Measurements from ENCODE around the gene ZBTB49. TPM values are rescaled to one million over a fixed set of nuclear protein-coding genes. Genes with fewer than 3 reads are reported as not detected.

Gene ZBTB49
- total and polyA plus RNA-seq, 2 of the 4 experiments (the other 2 are of a cell fraction) = 3.2 to 4.8 TPM

DNA sequence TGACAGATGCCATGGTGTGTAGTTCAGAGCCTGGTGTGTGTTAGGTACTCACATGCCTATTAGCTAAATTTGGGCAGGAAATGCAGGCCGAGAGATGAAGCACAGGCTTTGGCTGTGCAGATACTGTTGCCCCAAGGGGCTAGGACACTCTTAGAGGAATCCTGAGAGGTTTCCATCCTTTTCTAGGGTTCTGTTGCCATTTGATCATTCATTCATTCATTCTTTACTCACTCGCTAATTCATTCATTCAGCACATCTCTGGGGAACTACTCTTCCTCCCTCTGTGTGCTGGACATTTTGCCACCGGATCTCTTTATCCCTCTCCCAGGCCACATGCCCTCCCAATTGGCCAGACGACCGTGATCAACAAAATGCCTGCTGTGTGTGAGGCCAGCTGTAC, 53.0 kb downstream of the ZBTB49 start:
- Histone ChIP-seq H3K18ac (ENCODE audit: low read depth, low read length) (no peak overlapping the region), H2BK15ac (ENCODE audit: low read depth, low read length) (no peak overlapping the region), H3K79me1 (ENCODE audit: low read depth in 1 of 2, low read length in 2 of 2) (no peaks in the 10 kb centered on the region), H3K4me2 (ENCODE audit: low read depth, low read length) (no peak overlapping the region), H4K20me1 (ENCODE audit: insufficient read depth, low read length) (no peaks in the 10 kb centered on the region), H3K23ac (ENCODE audit: low read depth, low read length) (no peak overlapping the region), H3K56ac (ENCODE audit: extremely low read depth, insufficient read depth, low read length) (no peak overlapping the region), H4K5ac (ENCODE audit: low read depth, low read length) (no peak overlapping the region), H3K4me3 (ENCODE audit: insufficient read depth, low read depth, low read length) (no peak overlapping the region), H3K36me3 (ENCODE audit: control insufficient read depth, insufficient read depth, low read length) (no peaks in the 10 kb centered on the region), H3K27me3 (ENCODE audit: control insufficient read depth, insufficient read depth, low read length) (peaks cover 35% of the 10 kb centered on the region), H4K8ac (ENCODE audit: low read depth in 2 of 2, low read length in 2 of 2) (no peak overlapping the region), H3K14ac (replicated peaks; ENCODE audit: low read depth, low read length) (no peak overlapping the region), H2AK5ac (ENCODE audit: low read depth, low read length) (no peak overlapping the region), H3K27ac (ENCODE audit: insufficient read depth, low read length) (no peak overlapping the region), H3K4me1 (ENCODE audit: control insufficient read depth, insufficient read depth, low read length) (no peaks in the 10 kb centered on the region), H3K9me1 (ENCODE audit: insufficient read depth, low read length) (no peaks in the 10 kb centered on the region), H2BK120ac (ENCODE audit: low read depth, low read length) (no peak overlapping the region), H2BK20ac (ENCODE audit: low read depth, low read length) (no peak overlapping the region), H2BK5ac (ENCODE audit: low read depth, low read length, poor library complexity, severe bottlenecking) (no peak overlapping the region), H2AFZ (replicated peaks; ENCODE audit: low read length, poor library complexity) (no peak overlapping the region), H3K4ac (ENCODE audit: low read depth, low read length) (no peak overlapping the region), H2AK9ac (replicated peaks; ENCODE audit: low read depth, low read length, poor library complexity) (no peak overlapping the region), H3K9me3 (ENCODE audit: control insufficient read depth, insufficient read depth, low read length) (no peaks in the 10 kb centered on the region), H3K9ac (ENCODE audit: low read depth, low read length) (no peak overlapping the region), H4K91ac (ENCODE audit: insufficient read depth, low read depth, low read length) (no peak overlapping the region)
- no CpG with 5 or more reads among the region's 5 CpGs for WGBS, 2 experiments (ENCODE audit: extremely low coverage in 2 of 2, insufficient read length in 1 of 2)
- intact Hi-C loops (cut with micrococcal nuclease) (no loop called here), in situ Hi-C loops (cut with MboI; ENCODE audit: low sequenced_read_pairs) (loop anchor here (5.0 kb wide), 1 partner anchor 91 kb away; no protein-coding TSS in a partner anchor), dilution Hi-C loops (cut with HindIII; ENCODE audit: low sequenced_read_pairs, unreplicated experiment) (no loop called here)
- BruUV-seq (replicated peaks) = no TSS peak
- no peak for DNase-seq
- POLR2A ChIA-PET (ENCODE audit: unreplicated experiment) = no interaction called here
- CTCF ChIA-PET = interaction anchor here (3.4 kb wide), 1 partner anchor 83 kb away, joined by 7 read pairs; no protein-coding TSS in a partner anchor
- no peak for TF ChIP-seq MAZ (IDR thresholded peaks at IDR 0.05; ENCODE audit: borderline replicate concordance, low read depth, low read length)
- no peak for TF ChIP-seq RAD21 (IDR thresholded peaks at IDR 0.05; ENCODE audit: low read length)
- no peak for TF ChIP-seq SMC3 (IDR thresholded peaks at IDR 0.05; ENCODE audit: low read depth, low read length)
- TF ChIP-seq RCOR1 (IDR thresholded peaks at IDR 0.05; ENCODE audit: insufficient replicate concordance, low read length) = no peak
- TF ChIP-seq POLR2A (IDR thresholded peaks at IDR 0.05; ENCODE audit: low read depth, low read length) = no peak
- TF ChIP-seq CEBPB (IDR thresholded peaks at IDR 0.05; ENCODE audit: low read depth, low read length) = no peak
- TF ChIP-seq MXI1 (IDR thresholded peaks at IDR 0.05; ENCODE audit: borderline replicate concordance, low read depth, low read length) = no peak
- TF ChIP-seq, protein P1, sequence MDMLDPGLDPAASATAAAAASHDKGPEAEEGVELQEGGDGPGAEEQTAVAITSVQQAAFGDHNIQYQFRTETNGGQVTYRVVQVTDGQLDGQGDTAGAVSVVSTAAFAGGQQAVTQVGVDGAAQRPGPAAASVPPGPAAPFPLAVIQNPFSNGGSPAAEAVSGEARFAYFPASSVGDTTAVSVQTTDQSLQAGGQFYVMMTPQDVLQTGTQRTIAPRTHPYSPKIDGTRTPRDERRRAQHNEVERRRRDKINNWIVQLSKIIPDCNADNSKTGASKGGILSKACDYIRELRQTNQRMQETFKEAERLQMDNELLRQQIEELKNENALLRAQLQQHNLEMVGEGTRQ (IDR thresholded peaks at IDR 0.05; ENCODE audit: low read depth, low read length) = no peak
- TF ChIP-seq MAFK (IDR thresholded peaks at IDR 0.05; ENCODE audit: low read depth, low read length) = no peak
- no peak for TF ChIP-seq BHLHE40 (IDR thresholded peaks at IDR 0.05; ENCODE audit: low read depth, low read length)
- TF ChIP-seq FOS (IDR thresholded peaks at IDR 0.05; ENCODE audit: low read depth, low read length) = no peak
- no peak for TF ChIP-seq NFE2L2 (IDR thresholded peaks at IDR 0.05; ENCODE audit: low read depth, low read length)
- TF ChIP-seq RFX5 (IDR thresholded peaks at IDR 0.05; ENCODE audit: low read depth, low read length) = no peak
- TF ChIP-seq CHD1 (IDR thresholded peaks at IDR 0.05; ENCODE audit: low read depth, low read length) = no peak
- TF ChIP-seq, protein P2, sequence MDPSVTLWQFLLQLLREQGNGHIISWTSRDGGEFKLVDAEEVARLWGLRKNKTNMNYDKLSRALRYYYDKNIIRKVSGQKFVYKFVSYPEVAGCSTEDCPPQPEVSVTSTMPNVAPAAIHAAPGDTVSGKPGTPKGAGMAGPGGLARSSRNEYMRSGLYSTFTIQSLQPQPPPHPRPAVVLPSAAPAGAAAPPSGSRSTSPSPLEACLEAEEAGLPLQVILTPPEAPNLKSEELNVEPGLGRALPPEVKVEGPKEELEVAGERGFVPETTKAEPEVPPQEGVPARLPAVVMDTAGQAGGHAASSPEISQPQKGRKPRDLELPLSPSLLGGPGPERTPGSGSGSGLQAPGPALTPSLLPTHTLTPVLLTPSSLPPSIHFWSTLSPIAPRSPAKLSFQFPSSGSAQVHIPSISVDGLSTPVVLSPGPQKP (IDR thresholded peaks at IDR 0.05; ENCODE audit: borderline replicate concordance, low read depth, low read length) = no peak
- TF ChIP-seq, protein P3, sequence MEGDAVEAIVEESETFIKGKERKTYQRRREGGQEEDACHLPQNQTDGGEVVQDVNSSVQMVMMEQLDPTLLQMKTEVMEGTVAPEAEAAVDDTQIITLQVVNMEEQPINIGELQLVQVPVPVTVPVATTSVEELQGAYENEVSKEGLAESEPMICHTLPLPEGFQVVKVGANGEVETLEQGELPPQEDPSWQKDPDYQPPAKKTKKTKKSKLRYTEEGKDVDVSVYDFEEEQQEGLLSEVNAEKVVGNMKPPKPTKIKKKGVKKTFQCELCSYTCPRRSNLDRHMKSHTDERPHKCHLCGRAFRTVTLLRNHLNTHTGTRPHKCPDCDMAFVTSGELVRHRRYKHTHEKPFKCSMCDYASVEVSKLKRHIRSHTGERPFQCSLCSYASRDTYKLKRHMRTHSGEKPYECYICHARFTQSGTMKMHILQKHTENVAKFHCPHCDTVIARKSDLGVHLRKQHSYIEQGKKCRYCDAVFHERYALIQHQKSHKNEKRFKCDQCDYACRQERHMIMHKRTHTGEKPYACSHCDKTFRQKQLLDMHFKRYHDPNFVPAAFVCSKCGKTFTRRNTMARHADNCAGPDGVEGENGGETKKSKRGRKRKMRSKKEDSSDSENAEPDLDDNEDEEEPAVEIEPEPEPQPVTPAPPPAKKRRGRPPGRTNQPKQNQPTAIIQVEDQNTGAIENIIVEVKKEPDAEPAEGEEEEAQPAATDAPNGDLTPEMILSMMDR (conservative IDR thresholded peaks at IDR 0.05; ENCODE audit: low read depth, low read length) = no peak
- no peak for ATAC-seq (ENCODE audit: low read depth)

Data from IMR-90 (cell line).